Stimulated activated naive CD8-positive, alpha-beta T cell treated with anti-CD3 and anti-CD28 coated beads, Interleukin-15, Interleukin-2, amounts not matched to agents 100 U/mL and 50 U/mL, for 24 hours (primary cell): ENCODE results near the gene NELFCD.
"Not testable (repeated sequence)": the region's sequence is repeated elsewhere in the genome, so short reads cannot be mapped to it uniquely, and the experiment has no call there.

Source experiments
- ATAC-seq: fragments of 150-1000 bp; cut with Tn5 transposase; one replicate; pipeline ENCODE4 v1.10.0; 2021
- DNase-seq: peaks from one replicate; pipeline ENCODE4 v3.0.0; 2021

The NELFCD gene

GRCh38 chr20:58973866-58974265, 7.2 kb upstream of the NELFCD start:
- ATAC-seq (no peak), DNase-seq (no peak)

- DNase-seq (no peak), ATAC-seq (no peak)
These were observed 5.7 kb upstream of the NELFCD start for GRCh38 chr20:58975353-58975752.

- ATAC-seq (no peak), DNase-seq (no peak)
These were observed 4.9 kb upstream of the NELFCD start for GRCh38 chr20:58976061-58976730.

- ATAC-seq = no peak
- DNase-seq = no peak
These were observed 2.5 kb upstream of the NELFCD start for GRCh38 chr20:58978351-58979190.

GRCh38 chr20:58981628-58982364, 740 bp downstream of the NELFCD start:
- DNase-seq (no peak), ATAC-seq (no peak)

- DNase-seq (no peak), ATAC-seq (no peak)
These were observed 1.5 kb downstream of the NELFCD start for GRCh38 chr20:58982406-58983114.

GRCh38 chr20:58983115-58983468, 2.0 kb downstream of the NELFCD start:
- ATAC-seq, DNase-seq: not testable (repeated sequence)

GRCh38 chr20:58984691-58985090, 3.6 kb downstream of the NELFCD start:
- ATAC-seq = no peak
- DNase-seq = no peak

GRCh38 chr20:58985656-58986055, 4.6 kb downstream of the NELFCD start:
- no peak for ATAC-seq

GRCh38 chr20:58986286-58986967, 5.4 kb downstream of the NELFCD start:
- ATAC-seq = no peak
- DNase-seq = no peak

More at GRCh38 chr20:58985656-58986055, 4.6 kb downstream of the NELFCD start:
- no peak for DNase-seq

- ATAC-seq (no peak), DNase-seq (no peak)
These were observed 6.0 kb downstream of the NELFCD start for GRCh38 chr20:58986968-58987517.

- ATAC-seq = no peak
- no peak for DNase-seq
These were observed 6.9 kb downstream of the NELFCD start for GRCh38 chr20:58987790-58988564.

GRCh38 chr20:58988565-58988882, 7.5 kb downstream of the NELFCD start:
- DNase-seq (no peak), ATAC-seq (no peak)

GRCh38 chr20:58989196-58989595, 8.1 kb downstream of the NELFCD start:
- DNase-seq = no peak
- no peak for ATAC-seq

- no peak for ATAC-seq
- no peak for DNase-seq
These were observed 9.8 kb downstream of the NELFCD start for GRCh38 chr20:58990651-58991445.

- DNase-seq = no peak
- ATAC-seq = no peak
These were observed 10.7 kb downstream of the NELFCD start for GRCh38 chr20:58991715-58992114.

- DNase-seq (no peak), ATAC-seq (no peak)
These were observed 11.9 kb downstream of the NELFCD start for GRCh38 chr20:58992911-58993310.

GRCh38 chr20:58993332-58994248, 12.5 kb downstream of the NELFCD start:
- no peak for DNase-seq
- no peak for ATAC-seq
